OCI-LY3 (cell line): ENCODE measurements around the gene RPAP3.

ENCODE experiments used
- CTCF ChIP-seq: fragments of 200-600, 300-600 bp; sonication (generic); IDR thresholded peaks from 2 replicates; pipeline ENCODE4 v1.5.1; 2014; ENCODE audit warnings: antibody characterized with exemption, low read length, low read depth
- EZH2phosphoT487 ChIP-seq: fragments of 200-600 bp; shearing (Covaris generic); IDR thresholded peaks from 2 replicates; pipeline ENCODE4 v1.6.1; 2018; ENCODE audit warnings: antibody characterized with exemption, mixed run types, low read depth

- TF ChIP-seq CTCF (no peak), EZH2phosphoT487 (no peak)
These were observed 5.6 kb upstream of the RPAP3 start for GRCh38 chr12:47711448-47711847.
